A549 (cell line): Measurements from ENCODE around the gene NEGR1.

ENCODE experiments used
- CTCF ChIP-seq: fragments of >200 bp; sonication (Bioruptor Twin); formaldehyde crosslinking; IDR thresholded peaks from 3 replicates; pipeline ENCODE4 v1.5.1; 2016
- E2F6 ChIP-seq: IDR thresholded peaks from 2 replicates; pipeline ENCODE4 v1.6.1; 2012; ENCODE audit warnings: low read depth, borderline replicate concordance
- HMGXB4 ChIP-seq: fragments of 250-450 bp; sonication (Bioruptor Pico); IDR thresholded peaks from 2 replicates; pipeline ENCODE4 v1.5.0; 2021; ENCODE audit warnings: mild to moderate bottlenecking, moderate library complexity, borderline replicate concordance
- HOXA7 ChIP-seq: fragments of 250-450 bp; sonication (Bioruptor Pico); IDR thresholded peaks from 2 replicates; pipeline ENCODE4 v1.5.0; 2020; ENCODE audit warnings: mild to moderate bottlenecking, moderate library complexity
- JUN ChIP-seq, 2 experiments: fragments of >200 bp; sonication (Bioruptor Twin); formaldehyde crosslinking; IDR thresholded peaks; 2 replicates in 1 of 2; 3 replicates in 1 of 2; pipeline ENCODE4 v1.6.1; 2016 to 2017
- JUNB ChIP-seq: fragments of >200 bp; sonication (Bioruptor Twin); formaldehyde crosslinking; IDR thresholded peaks from 2 replicates; pipeline ENCODE4 v1.6.1; 2016
- KDM1A ChIP-seq: fragments of 200-600 bp; sonication (generic); IDR thresholded peaks from 2 replicates; pipeline ENCODE4 v1.6.1; 2016; ENCODE audit warnings: low read depth, mild to moderate bottlenecking
- MAZ ChIP-seq: fragments of 150-350 bp; IDR thresholded peaks from 2 replicates; pipeline ENCODE4 v1.6.1; 2014; ENCODE audit warnings: antibody characterized with exemption, low read depth, low read length, borderline replicate concordance
- PHF8 ChIP-seq: fragments of 200-600 bp; sonication (generic); IDR thresholded peaks from 2 replicates; pipeline ENCODE4 v1.6.1; 2016; ENCODE audit warnings: low read depth, mild to moderate bottlenecking, antibody characterized with exemption, moderate library complexity, borderline replicate concordance
- POLR2A ChIP-seq: IDR thresholded peaks from 2 replicates; pipeline ENCODE4 v1.6.1; 2012; ENCODE audit warnings: mild to moderate bottlenecking, low read length
- RAD21 ChIP-seq, 2 experiments: fragments of >200 bp in 1 of 2; sonication (Bioruptor Twin) in 1 of 2; formaldehyde crosslinking in 1 of 2; IDR thresholded peaks in 1 of 2; conservative IDR thresholded peaks in 1 of 2; 2 replicates in 1 of 2; 3 replicates in 1 of 2; pipeline ENCODE4 v1.6.1; 2012 to 2018; ENCODE audit warnings: inconsistent platforms in 1 of 2
- RCOR1 ChIP-seq: fragments of 150-350 bp; IDR thresholded peaks from 2 replicates; pipeline ENCODE4 v1.6.1; 2014; ENCODE audit warnings: antibody characterized with exemption, low read length, low read depth
- RFX5 ChIP-seq: fragments of 450-650 bp; IDR thresholded peaks from 2 replicates; pipeline ENCODE4 v1.7.1; 2014; ENCODE audit warnings: antibody characterized with exemption, mild to moderate bottlenecking, moderate library complexity

- TF ChIP-seq CTCF (no peak), RCOR1 (no peak), JUNB (no peak), POLR2A (no peak), RFX5 (no peak), PHF8 (no peak), KDM1A (no peak), HMGXB4 (CRISPR knock-in tag) (no peak), HOXA7 (no peak), RAD21 (conservative IDR thresholded peaks at IDR 0.05 in 1 of 2, IDR thresholded peaks at IDR 0.05 in 1 of 2) (no peak), E2F6 (no peak), MAZ (no peak), JUN (IDR thresholded peaks at IDR 0.05) (no peak)
These were observed 445.4 kb downstream of the NEGR1 start for GRCh38 chr1:71836904-71837303.
